Measurements from ENCODE around the gene CIT.
A peak's percentile ranks its signal among the peaks of the same experiment; 100 is the strongest.
"Not testable (repeated sequence)": the region's sequence is repeated elsewhere in the genome, so short reads cannot be mapped to it uniquely, and the experiment has no call there.

Gene CIT

DNA sequence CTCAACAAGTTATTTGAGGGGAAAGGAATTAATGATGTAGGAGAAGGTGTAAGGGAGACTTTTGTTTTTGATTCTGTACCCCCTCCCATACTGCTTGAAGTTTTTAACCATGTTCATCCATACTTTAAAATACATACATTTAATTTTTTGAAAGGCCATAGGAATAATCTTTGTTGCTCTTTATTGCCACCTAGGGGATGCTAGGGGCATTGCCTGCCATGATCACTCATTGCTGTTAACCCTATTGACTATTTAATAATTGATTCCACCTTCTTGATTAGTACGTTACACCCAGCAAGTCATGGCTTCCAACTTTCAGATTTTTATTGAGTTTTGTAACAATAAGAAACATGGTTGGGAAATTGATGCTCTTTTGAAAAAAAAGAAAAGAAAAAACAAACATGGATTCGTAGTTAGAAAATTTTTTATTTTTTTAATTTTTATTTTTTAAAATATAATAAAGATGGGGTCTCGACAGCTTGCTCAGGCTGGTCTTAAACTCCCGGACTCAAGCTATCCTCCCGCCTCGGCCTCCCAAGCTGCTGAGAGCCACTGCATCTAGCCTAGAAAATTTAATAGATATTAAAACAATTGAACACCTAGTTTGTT lies 217.7 kb downstream of the CIT start:
- Histone ChIP-seq H3K4me3 (ENCODE audit: low read depth, low read length) (no peak overlapping the region), H3K36me3 (no peaks in the 10 kb centered on the region), H3K9me3 (no peaks in the 10 kb centered on the region), H3K27me3 (peaks cover 6% of the 10 kb centered on the region; the same call in 1 of the 2 replicates), H3K4me1 (no peaks in the 10 kb centered on the region)
- DNase-seq: peak; percentile 39
- TF ChIP-seq, protein P1, sequence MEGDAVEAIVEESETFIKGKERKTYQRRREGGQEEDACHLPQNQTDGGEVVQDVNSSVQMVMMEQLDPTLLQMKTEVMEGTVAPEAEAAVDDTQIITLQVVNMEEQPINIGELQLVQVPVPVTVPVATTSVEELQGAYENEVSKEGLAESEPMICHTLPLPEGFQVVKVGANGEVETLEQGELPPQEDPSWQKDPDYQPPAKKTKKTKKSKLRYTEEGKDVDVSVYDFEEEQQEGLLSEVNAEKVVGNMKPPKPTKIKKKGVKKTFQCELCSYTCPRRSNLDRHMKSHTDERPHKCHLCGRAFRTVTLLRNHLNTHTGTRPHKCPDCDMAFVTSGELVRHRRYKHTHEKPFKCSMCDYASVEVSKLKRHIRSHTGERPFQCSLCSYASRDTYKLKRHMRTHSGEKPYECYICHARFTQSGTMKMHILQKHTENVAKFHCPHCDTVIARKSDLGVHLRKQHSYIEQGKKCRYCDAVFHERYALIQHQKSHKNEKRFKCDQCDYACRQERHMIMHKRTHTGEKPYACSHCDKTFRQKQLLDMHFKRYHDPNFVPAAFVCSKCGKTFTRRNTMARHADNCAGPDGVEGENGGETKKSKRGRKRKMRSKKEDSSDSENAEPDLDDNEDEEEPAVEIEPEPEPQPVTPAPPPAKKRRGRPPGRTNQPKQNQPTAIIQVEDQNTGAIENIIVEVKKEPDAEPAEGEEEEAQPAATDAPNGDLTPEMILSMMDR (IDR thresholded peaks at IDR 0.05; ENCODE audit: low read depth, low read length): peak; percentile 93

GRCh38 chr12:119658166-119658565 lies 219.0 kb downstream of the CIT start:
- H3K27me3 ChIP-seq; DNase-seq; H3K36me3 ChIP-seq; H3K9me3 ChIP-seq; H3K4me1 ChIP-seq; H3K4me3 ChIP-seq (ENCODE audit: low read depth, low read length): not testable (repeated sequence)
- TF ChIP-seq, protein P1 (IDR thresholded peaks at IDR 0.05; ENCODE audit: low read depth, low read length): peak; percentile 18; the same call in 1 of the 2 replicates

GRCh38 chr12:119657001-119657400 lies 220.1 kb downstream of the CIT start:
- not testable (repeated sequence) for H3K36me3 ChIP-seq

DNA sequence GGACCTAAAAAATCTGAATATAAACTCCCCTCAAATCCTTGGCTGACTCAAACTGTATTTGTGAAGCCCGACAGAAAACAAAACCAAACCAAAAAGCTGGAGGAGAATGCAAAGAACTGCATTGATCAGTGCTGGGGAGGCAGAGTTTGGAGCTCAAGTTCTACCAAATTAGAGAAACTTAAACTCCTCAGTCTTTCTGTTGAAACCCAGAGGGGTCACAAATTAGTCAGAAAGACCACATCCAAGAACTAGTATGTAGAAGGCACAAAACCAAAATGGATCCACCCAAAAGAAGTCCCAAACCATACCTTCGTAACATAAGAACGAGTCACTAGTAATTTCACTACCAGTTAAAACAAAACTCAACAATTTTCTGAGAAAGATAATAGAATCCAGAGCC lies 224.5 kb downstream of the CIT start:
- Histone ChIP-seq H3K27me3 (peaks cover 9% of the 10 kb centered on the region), H3K4me1 (no peaks in the 10 kb centered on the region), H3K4me3 (ENCODE audit: low read depth, low read length) (no peak overlapping the region), H3K9me3 (no peaks in the 10 kb centered on the region), H3K36me3 (no peaks in the 10 kb centered on the region)
- TF ChIP-seq, protein P1 (IDR thresholded peaks at IDR 0.05; ENCODE audit: low read depth, low read length): no peak
- DNase-seq: no peak

More at GRCh38 chr12:119657001-119657400, 220.1 kb downstream of the CIT start:
- not testable (repeated sequence) for H3K4me3 ChIP-seq (ENCODE audit: low read depth, low read length); H3K4me1 ChIP-seq; DNase-seq; H3K27me3 ChIP-seq; H3K9me3 ChIP-seq

DNA sequence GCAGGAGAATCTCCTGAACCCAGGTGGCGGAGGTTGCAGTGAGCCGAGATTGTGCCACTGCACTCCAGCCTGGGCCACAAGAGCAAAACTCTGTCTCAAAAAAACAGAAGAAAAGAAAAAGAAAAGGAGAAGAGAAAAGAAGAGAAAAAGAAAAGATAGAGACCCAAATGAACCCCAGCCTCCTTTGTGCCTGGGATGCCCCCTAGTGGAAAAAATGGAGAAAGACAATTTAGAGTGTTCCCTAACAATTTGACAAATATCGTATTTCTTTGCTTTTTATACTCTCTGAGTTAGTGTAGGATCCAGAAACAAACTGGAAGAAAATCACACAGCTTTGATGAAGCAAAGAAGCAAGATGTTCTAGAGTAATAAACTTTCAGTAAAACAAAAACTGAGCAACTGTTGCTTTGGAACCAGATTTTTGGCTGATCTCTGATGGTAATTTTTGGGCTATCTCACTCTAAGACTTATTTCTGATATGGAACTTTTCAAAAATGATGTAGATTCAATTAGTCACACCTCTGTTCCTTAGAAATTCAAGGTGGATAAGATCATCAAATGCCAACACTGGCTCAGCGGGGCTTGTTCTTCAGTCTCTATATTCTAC lies 227.8 kb downstream of the CIT start:
- no peak for DNase-seq

DNA sequence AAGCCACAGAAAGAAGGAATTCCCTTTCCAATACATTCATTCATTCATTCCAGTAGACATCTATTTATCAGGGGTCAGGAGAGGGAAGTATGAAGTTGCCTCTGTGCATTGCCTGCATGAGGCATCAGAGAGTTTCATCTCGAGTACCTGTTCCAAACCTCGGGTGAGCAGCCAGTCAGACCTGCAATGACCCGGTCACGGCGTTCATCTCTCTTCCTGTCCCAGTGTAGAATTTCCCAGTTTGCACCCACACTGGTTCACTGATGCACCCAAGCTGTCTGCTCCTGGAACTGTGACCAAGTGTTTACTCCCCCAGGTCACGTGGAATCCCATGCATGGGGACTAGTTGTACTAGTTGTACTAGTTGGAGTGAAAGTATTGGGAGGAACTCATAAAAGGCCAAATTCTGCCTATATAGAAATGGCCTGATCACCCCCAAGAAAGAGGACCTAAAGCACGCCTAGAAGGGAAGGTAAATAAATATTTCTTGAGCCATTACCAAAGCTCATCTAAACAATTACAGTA lies 231.5 kb downstream of the CIT start:
- TF ChIP-seq, protein P1 (IDR thresholded peaks at IDR 0.05; ENCODE audit: low read depth, low read length): no peak
- no peak overlapping the region for H3K4me3 ChIP-seq (ENCODE audit: low read depth, low read length)
- DNase-seq: no peak

More for the DNA sequence above, 227.8 kb downstream of the CIT start:
- Histone ChIP-seq H3K27me3 (peaks cover 9% of the 10 kb centered on the region), H3K4me3 (ENCODE audit: low read depth, low read length) (no peak overlapping the region), H3K36me3 (no peaks in the 10 kb centered on the region), H3K4me1 (no peaks in the 10 kb centered on the region), H3K9me3 (no peaks in the 10 kb centered on the region)
- TF ChIP-seq, protein P1 (IDR thresholded peaks at IDR 0.05; ENCODE audit: low read depth, low read length): peak; percentile 83

More for the DNA sequence above, 231.5 kb downstream of the CIT start:
- peaks cover 3% of the 10 kb centered on the region; the same call in 1 of the 2 replicates for H3K27me3 ChIP-seq
- no peaks in the 10 kb centered on the region for H3K9me3 ChIP-seq
- no peaks in the 10 kb centered on the region for H3K36me3 ChIP-seq
- no peaks in the 10 kb centered on the region for H3K4me1 ChIP-seq
